GM23338 (cell line): Measurements from ENCODE around the gene IGF2BP1. TPM values are rescaled to one million over a fixed set of nuclear protein-coding genes. Genes with fewer than 3 reads are reported as not detected.

Source experiments
- ATAC-seq: fragments of 200-7000 bp; cut with Tn5 transposase; 3 replicates; pipeline ENCODE4 v1.9.1; 2020
- DNase-seq: peaks from one replicate; pipeline ENCODE4 v3.0.0-alpha.2; 2015; ENCODE audit warnings: low spot score
- H2AFZ ChIP-seq: fragments of 200-600 bp; sonication (generic); 2 replicates; pipeline ENCODE4 v1.8.0; 2016; ENCODE audit warnings: antibody characterized with exemption, mild to moderate bottlenecking, moderate library complexity
- H3F3A ChIP-seq: fragments of 200-600 bp; sonication (generic); replicated peaks from 2 replicates; pipeline ENCODE4 v1.8.0; 2017; ENCODE audit warnings: antibody characterized with exemption, mixed run types, low read depth
- H3K27ac ChIP-seq: fragments of 200-600 bp; sonication (generic); 2 replicates; pipeline ENCODE4 v1.6.1; 2016; ENCODE audit warnings: low read depth
- H3K27me3 ChIP-seq: fragments of 200-600 bp; sonication (generic); 2 replicates; pipeline ENCODE4 v1.8.0; 2016; ENCODE audit warnings: mild to moderate bottlenecking, mixed run types, moderate library complexity; ENCODE audit not compliant: insufficient read depth
- H3K36me3 ChIP-seq: fragments of 200-600 bp; sonication (generic); 2 replicates; pipeline ENCODE4 v1.8.0; 2016; ENCODE audit warnings: mild to moderate bottlenecking; ENCODE audit not compliant: insufficient read depth
- H3K4me1 ChIP-seq: fragments of 200-600 bp; sonication (generic); 2 replicates; pipeline ENCODE4 v1.8.0; 2016; ENCODE audit warnings: mild to moderate bottlenecking, moderate library complexity; ENCODE audit not compliant: insufficient read depth
- H3K4me2 ChIP-seq: fragments of 200-600 bp; sonication (generic); 2 replicates; pipeline ENCODE4 v1.7.1; 2017; ENCODE audit warnings: mixed run types
- H3K4me3 ChIP-seq: fragments of 200-600 bp; sonication (generic); 2 replicates; pipeline ENCODE4 v1.6.1; 2016; ENCODE audit warnings: mixed run types
- H3K79me2 ChIP-seq: fragments of 200-600 bp; sonication (generic); replicated peaks from 2 replicates; pipeline ENCODE4 v1.8.0; 2017; ENCODE audit warnings: mild to moderate bottlenecking; ENCODE audit not compliant: insufficient read depth
- H3K9me2 ChIP-seq: fragments of 200-600 bp; sonication (generic); 2 replicates; pipeline ENCODE4 v1.8.0; 2017; ENCODE audit not compliant: insufficient read depth
- H4K20me1 ChIP-seq: fragments of 200-600 bp; sonication (generic); replicated peaks from 2 replicates; pipeline ENCODE4 v1.8.0; 2017; ENCODE audit warnings: mild to moderate bottlenecking; ENCODE audit not compliant: insufficient read depth
- H3K27ac Mint-ChIP-seq: 2 replicates; pipeline ENCODE4 v1.8.0; 2020; ENCODE audit warnings: inconsistent platforms, mild to moderate bottlenecking, moderate library complexity, mixed read lengths
- H3K27me3 Mint-ChIP-seq: 3 replicates; pipeline ENCODE4 v1.8.0; 2022; ENCODE audit warnings: low read depth, mild to moderate bottlenecking, moderate library complexity, mixed read lengths, inconsistent platforms; ENCODE audit not compliant: insufficient read depth, poor library complexity
- H3K36me3 Mint-ChIP-seq: 3 replicates; pipeline ENCODE4 v1.8.0; 2021; ENCODE audit warnings: low read depth, mild to moderate bottlenecking, inconsistent platforms, moderate library complexity, mixed read lengths
- H3K4me1 Mint-ChIP-seq: 3 replicates; pipeline ENCODE4 v1.8.0; 2020; ENCODE audit warnings: mild to moderate bottlenecking, inconsistent platforms, mixed read lengths
- H3K4me3 Mint-ChIP-seq: 3 replicates; pipeline ENCODE4 v1.8.0; 2021; ENCODE audit warnings: moderate library complexity, mild to moderate bottlenecking, inconsistent platforms, mixed read lengths
- H3K9me3 Mint-ChIP-seq: 3 replicates; pipeline ENCODE4 v1.8.0; 2020; ENCODE audit warnings: moderate library complexity, mild to moderate bottlenecking, inconsistent platforms, mixed read lengths
- CREB1 ChIP-seq: fragments of 250-450 bp; sonication (Bioruptor Pico); IDR thresholded peaks from 2 replicates; pipeline ENCODE4 v1.5.0; 2020; ENCODE audit warnings: low read depth, mild to moderate bottlenecking, moderate library complexity
- CTCF ChIP-seq, 2 experiments: fragments of 200-600 bp in 1 of 2; sonication (generic) in 1 of 2; conservative IDR thresholded peaks; 2 replicates each; pipeline versions ENCODE4 v1.5.1 to v1.6.1; 2016 to 2017; ENCODE audit warnings: antibody characterized with exemption in 2 of 2, low read depth in 2 of 2, mild to moderate bottlenecking in 2 of 2, moderate library complexity in 1 of 2
- ETS1 ChIP-seq: IDR thresholded peaks from 2 replicates; pipeline ENCODE4 v1.6.1; 2016; ENCODE audit warnings: antibody characterized with exemption
- EZH2 ChIP-seq: fragments of 200-600 bp; sonication (generic); IDR thresholded peaks from one replicate; pipeline ENCODE4 v1.8.0; 2017; ENCODE audit warnings: antibody characterized with exemption, mild to moderate bottlenecking, low read depth; ENCODE audit not compliant: unreplicated experiment
- EZH2phosphoT487 ChIP-seq: fragments of 200-600 bp; sonication (generic); IDR thresholded peaks from one replicate; pipeline ENCODE4 v1.8.1; 2018; ENCODE audit warnings: antibody characterized with exemption; ENCODE audit not compliant: unreplicated experiment
- JUNB ChIP-seq: IDR thresholded peaks from one replicate; pipeline ENCODE4 v1.6.1; 2016; ENCODE audit warnings: antibody characterized with exemption; ENCODE audit not compliant: unreplicated experiment
- NANOG ChIP-seq: IDR thresholded peaks from 2 replicates; pipeline ENCODE4 v1.6.1; 2016; ENCODE audit warnings: antibody characterized with exemption, borderline replicate concordance
- POLR2AphosphoS5 ChIP-seq: IDR thresholded peaks from 2 replicates; pipeline ENCODE4 v1.6.1; 2016; ENCODE audit warnings: antibody characterized with exemption, low read depth
- STAT1 ChIP-seq: IDR thresholded peaks from one replicate; pipeline ENCODE4 v1.6.1; 2016; ENCODE audit warnings: antibody characterized with exemption; ENCODE audit not compliant: unreplicated experiment
- ZNF331 ChIP-seq: fragments of 250-450 bp; sonication (Bioruptor Pico); IDR thresholded peaks from 2 replicates; pipeline ENCODE4 v1.5.0; 2020; ENCODE audit warnings: low read depth, mild to moderate bottlenecking, moderate library complexity
- polyA plus RNA-seq: library from polyadenylated mRNA; unstranded; fragments of >200 nt; fragmentation: Nextera tagmentation; extraction: Ambion mirVana; gene quantifications from 2 replicates; pipeline ENCODE4 v1.2.1, GENCODE V29; 2016
- total RNA-seq: library from RNA; depleted of rRNA; stranded (reverse); fragments of >200 nt; shearing (Covaris generic); gene quantifications from 2 replicates; pipeline ENCODE4 v1.2.3, GENCODE V29; 2014
- TF ChIP-seq, protein P1 (sequence below): fragments of 250-450 bp; sonication (Bioruptor Pico); IDR thresholded peaks from 2 replicates; pipeline ENCODE4 v1.5.0; 2020; ENCODE audit warnings: mild to moderate bottlenecking, moderate library complexity
- TF ChIP-seq, protein P2 (sequence below): IDR thresholded peaks from one replicate; pipeline ENCODE4 v1.6.1; 2018; ENCODE audit warnings: antibody characterized with exemption; ENCODE audit not compliant: unreplicated experiment

IGF2BP1 gene
- total and polyA plus RNA-seq, 2 experiments from 2014 or later = 68.6 to 249 TPM

GRCh38 chr17:49089094-49089493 lies 91.9 kb downstream of the IGF2BP1 start (continued):
- TF ChIP-seq ZNF331 (CRISPR knock-in tag) = no peak
- no peak for TF ChIP-seq POLR2AphosphoS5
- TF ChIP-seq CREB1 (CRISPR knock-in tag) = no peak
- no peak for TF ChIP-seq STAT1

GRCh38 chr17:49090878-49091594 lies 93.9 kb downstream of the IGF2BP1 start:
- no peak overlapping the region for H3K4me3 Mint-ChIP-seq
- H4K20me1 ChIP-seq = no peaks in the 10 kb centered on the region
- no peaks in the 10 kb centered on the region for H3K27me3 ChIP-seq
- H3K27ac Mint-ChIP-seq = no peak overlapping the region
- peaks cover 6% of the 10 kb centered on the region for H3K27me3 Mint-ChIP-seq
- no peaks in the 10 kb centered on the region for H3K36me3 Mint-ChIP-seq
- H3K4me1 ChIP-seq = peaks cover 5% of the 10 kb centered on the region
- DNase-seq (no peak), ATAC-seq (no peak)
- no peaks in the 10 kb centered on the region for H3K9me2 ChIP-seq
- H3K27ac ChIP-seq = no peak overlapping the region
- no peaks in the 10 kb centered on the region for H3F3A ChIP-seq
- H3K4me2 ChIP-seq = no peak overlapping the region
- no peak overlapping the region for H2AFZ ChIP-seq
- no peak overlapping the region for H3K4me3 ChIP-seq
- H3K79me2 ChIP-seq = no peaks in the 10 kb centered on the region
- no peaks in the 10 kb centered on the region; the same call in 2 of the 3 replicates for H3K9me3 Mint-ChIP-seq
- peaks cover 19% of the 10 kb centered on the region for H3K4me1 Mint-ChIP-seq
- H3K36me3 ChIP-seq = no peaks in the 10 kb centered on the region
- TF ChIP-seq, protein P1, sequence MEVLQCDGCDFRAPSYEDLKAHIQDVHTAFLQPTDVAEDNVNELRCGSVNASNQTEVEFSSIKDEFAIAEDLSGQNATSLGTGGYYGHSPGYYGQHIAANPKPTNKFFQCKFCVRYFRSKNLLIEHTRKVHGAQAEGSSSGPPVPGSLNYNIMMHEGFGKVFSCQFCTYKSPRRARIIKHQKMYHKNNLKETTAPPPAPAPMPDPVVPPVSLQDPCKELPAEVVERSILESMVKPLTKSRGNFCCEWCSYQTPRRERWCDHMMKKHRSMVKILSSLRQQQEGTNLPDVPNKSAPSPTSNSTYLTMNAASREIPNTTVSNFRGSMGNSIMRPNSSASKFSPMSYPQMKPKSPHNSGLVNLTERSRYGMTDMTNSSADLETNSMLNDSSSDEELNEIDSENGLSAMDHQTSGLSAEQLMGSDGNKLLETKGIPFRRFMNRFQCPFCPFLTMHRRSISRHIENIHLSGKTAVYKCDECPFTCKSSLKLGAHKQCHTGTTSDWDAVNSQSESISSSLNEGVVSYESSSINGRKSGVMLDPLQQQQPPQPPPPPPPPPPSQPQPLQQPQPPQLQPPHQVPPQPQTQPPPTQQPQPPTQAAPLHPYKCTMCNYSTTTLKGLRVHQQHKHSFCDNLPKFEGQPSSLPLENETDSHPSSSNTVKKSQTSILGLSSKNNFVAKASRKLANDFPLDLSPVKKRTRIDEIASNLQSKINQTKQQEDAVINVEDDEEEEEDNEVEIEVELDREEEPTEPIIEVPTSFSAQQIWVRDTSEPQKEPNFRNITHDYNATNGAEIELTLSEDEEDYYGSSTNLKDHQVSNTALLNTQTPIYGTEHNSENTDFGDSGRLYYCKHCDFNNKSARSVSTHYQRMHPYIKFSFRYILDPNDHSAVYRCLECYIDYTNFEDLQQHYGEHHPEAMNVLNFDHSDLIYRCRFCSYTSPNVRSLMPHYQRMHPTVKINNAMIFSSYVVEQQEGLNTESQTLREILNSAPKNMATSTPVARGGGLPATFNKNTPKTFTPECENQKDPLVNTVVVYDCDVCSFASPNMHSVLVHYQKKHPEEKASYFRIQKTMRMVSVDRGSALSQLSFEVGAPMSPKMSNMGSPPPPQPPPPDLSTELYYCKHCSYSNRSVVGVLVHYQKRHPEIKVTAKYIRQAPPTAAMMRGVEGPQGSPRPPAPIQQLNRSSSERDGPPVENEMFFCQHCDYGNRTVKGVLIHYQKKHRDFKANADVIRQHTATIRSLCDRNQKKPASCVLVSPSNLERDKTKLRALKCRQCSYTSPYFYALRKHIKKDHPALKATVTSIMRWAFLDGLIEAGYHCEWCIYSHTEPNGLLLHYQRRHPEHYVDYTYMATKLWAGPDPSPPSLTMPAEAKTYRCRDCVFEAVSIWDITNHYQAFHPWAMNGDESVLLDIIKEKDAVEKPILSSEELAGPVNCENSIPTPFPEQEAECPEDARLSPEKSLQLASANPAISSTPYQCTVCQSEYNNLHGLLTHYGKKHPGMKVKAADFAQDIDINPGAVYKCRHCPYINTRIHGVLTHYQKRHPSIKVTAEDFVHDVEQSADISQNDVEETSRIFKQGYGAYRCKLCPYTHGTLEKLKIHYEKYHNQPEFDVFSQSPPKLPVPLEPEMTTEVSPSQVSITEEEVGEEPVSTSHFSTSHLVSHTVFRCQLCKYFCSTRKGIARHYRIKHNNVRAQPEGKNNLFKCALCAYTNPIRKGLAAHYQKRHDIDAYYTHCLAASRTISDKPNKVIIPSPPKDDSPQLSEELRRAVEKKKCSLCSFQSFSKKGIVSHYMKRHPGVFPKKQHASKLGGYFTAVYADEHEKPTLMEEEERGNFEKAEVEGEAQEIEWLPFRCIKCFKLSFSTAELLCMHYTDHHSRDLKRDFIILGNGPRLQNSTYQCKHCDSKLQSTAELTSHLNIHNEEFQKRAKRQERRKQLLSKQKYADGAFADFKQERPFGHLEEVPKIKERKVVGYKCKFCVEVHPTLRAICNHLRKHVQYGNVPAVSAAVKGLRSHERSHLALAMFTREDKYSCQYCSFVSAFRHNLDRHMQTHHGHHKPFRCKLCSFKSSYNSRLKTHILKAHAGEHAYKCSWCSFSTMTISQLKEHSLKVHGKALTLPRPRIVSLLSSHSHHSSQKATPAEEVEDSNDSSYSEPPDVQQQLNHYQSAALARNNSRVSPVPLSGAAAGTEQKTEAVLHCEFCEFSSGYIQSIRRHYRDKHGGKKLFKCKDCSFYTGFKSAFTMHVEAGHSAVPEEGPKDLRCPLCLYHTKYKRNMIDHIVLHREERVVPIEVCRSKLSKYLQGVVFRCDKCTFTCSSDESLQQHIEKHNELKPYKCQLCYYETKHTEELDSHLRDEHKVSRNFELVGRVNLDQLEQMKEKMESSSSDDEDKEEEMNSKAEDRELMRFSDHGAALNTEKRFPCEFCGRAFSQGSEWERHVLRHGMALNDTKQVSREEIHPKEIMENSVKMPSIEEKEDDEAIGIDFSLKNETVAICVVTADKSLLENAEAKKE (CRISPR knock-in tag) = no peak
- no peak for TF ChIP-seq POLR2AphosphoS5
- no peak for TF ChIP-seq STAT1
- TF ChIP-seq NANOG = no peak
- TF ChIP-seq JUNB = no peak
- no peak for TF ChIP-seq CREB1 (CRISPR knock-in tag)
- TF ChIP-seq ETS1 = no peak
- no peak for TF ChIP-seq EZH2phosphoT487
- TF ChIP-seq, protein P2, sequence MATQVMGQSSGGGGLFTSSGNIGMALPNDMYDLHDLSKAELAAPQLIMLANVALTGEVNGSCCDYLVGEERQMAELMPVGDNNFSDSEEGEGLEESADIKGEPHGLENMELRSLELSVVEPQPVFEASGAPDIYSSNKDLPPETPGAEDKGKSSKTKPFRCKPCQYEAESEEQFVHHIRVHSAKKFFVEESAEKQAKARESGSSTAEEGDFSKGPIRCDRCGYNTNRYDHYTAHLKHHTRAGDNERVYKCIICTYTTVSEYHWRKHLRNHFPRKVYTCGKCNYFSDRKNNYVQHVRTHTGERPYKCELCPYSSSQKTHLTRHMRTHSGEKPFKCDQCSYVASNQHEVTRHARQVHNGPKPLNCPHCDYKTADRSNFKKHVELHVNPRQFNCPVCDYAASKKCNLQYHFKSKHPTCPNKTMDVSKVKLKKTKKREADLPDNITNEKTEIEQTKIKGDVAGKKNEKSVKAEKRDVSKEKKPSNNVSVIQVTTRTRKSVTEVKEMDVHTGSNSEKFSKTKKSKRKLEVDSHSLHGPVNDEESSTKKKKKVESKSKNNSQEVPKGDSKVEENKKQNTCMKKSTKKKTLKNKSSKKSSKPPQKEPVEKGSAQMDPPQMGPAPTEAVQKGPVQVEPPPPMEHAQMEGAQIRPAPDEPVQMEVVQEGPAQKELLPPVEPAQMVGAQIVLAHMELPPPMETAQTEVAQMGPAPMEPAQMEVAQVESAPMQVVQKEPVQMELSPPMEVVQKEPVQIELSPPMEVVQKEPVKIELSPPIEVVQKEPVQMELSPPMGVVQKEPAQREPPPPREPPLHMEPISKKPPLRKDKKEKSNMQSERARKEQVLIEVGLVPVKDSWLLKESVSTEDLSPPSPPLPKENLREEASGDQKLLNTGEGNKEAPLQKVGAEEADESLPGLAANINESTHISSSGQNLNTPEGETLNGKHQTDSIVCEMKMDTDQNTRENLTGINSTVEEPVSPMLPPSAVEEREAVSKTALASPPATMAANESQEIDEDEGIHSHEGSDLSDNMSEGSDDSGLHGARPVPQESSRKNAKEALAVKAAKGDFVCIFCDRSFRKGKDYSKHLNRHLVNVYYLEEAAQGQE = no peak
- no peak for TF ChIP-seq CTCF (conservative IDR thresholded peaks at IDR 0.05; ENCODE audit: low read depth in 2 of 2)
- no peak for TF ChIP-seq EZH2
- TF ChIP-seq ZNF331 (CRISPR knock-in tag) = no peak
